ENCODE results near the gene FREM1. TPM values are rescaled to one million over a fixed set of nuclear protein-coding genes. Genes with fewer than 3 reads are reported as not detected.

The FREM1 gene
- total and polyA plus RNA-seq, 2 of the 13 experiments (the other 11 are each of a cell fraction or from before 2014, with no cell fraction given), result 64.3 to 202 TPM

DNA sequence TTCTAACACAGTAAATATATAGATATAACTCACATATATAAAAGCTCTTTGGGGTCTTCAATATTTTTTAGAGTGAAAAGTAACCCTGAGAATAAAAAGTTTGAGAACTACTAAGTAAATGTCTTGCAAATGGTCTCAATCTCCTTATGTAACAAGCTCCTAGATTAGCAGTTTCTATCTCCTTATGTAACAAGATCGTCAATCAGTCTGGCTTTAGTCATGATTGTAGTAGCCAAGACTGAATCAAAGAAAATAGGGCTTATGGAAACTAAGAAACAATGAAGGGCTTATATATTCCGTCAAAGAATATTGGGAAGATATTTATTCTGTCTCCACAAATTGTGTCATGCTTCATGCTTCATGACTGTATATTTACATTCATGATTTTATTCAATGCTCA, 22.4 kb upstream of the FREM1 start (continued):
- TF ChIP-seq, protein P1, sequence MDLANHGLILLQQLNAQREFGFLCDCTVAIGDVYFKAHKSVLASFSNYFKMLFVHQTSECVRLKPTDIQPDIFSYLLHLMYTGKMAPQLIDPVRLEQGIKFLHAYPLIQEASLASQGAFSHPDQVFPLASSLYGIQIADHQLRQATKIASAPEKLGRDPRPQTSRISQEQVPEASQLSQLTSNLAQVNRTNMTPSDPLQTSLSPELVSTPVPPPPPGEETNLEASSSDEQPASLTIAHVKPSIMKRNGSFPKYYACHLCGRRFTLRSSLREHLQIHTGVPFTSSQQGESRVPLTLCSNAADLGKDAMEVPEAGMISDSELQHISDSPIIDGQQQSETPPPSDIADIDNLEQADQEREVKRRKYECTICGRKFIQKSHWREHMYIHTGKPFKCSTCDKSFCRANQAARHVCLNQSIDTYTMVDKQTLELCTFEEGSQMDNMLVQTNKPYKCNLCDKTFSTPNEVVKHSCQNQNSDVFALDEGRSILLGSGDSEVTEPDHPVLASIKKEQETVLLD (CRISPR knock-in tag; IDR thresholded peaks at IDR 0.05; ENCODE audit: low read depth), result no peak
- TF ChIP-seq ATF5 (CRISPR knock-in tag; IDR thresholded peaks at IDR 0.05; ENCODE audit: low read depth), result no peak

- no peak overlapping the region for H2AFZ ChIP-seq (ENCODE audit: low read length)
- no peak overlapping the region for H3K9ac ChIP-seq (ENCODE audit: insufficient read depth, low read depth, low read length)
- H3K4me3 ChIP-seq (replicated peaks in 1 of 3; ENCODE audit: insufficient read depth in 1 of 3, low read depth in 2 of 3, low read length in 3 of 3), result no peak overlapping the region
- no peaks in the 10 kb centered on the region for H3K4me1 ChIP-seq (ENCODE audit: insufficient read depth, low read length)
- no peaks in the 10 kb centered on the region for H4K20me1 ChIP-seq (ENCODE audit: insufficient read depth, low read length)
- ChIA-PET CTCF (ENCODE audit: low intra/inter-chr PET ratio, low total read pairs) (no interaction called here), POLR2A (no interaction called here)
- no peak for FAIRE-seq
- intact Hi-C loops (cut with micrococcal nuclease; ENCODE audit: unreplicated experiment), result no loop called here
- no peak overlapping the region for H3K27ac ChIP-seq (ENCODE audit: extremely low read length, insufficient read depth, low read length)
- no peaks in the 10 kb centered on the region for H3K9me3 ChIP-seq (ENCODE audit: low read length)
- TF ChIP-seq ZNF33B (CRISPR knock-in tag; IDR thresholded peaks at IDR 0.05) (no peak), MIXL1 (CRISPR knock-in tag; IDR thresholded peaks at IDR 0.05) (no peak), SKIL (CRISPR knock-in tag; IDR thresholded peaks at IDR 0.05; ENCODE audit: borderline replicate concordance) (no peak), TAF1 (CRISPR knock-in tag; IDR thresholded peaks at IDR 0.05) (no peak), MATR3 (CRISPR knock-in tag; IDR thresholded peaks at IDR 0.05) (no peak)
- TF ChIP-seq, protein P2, sequence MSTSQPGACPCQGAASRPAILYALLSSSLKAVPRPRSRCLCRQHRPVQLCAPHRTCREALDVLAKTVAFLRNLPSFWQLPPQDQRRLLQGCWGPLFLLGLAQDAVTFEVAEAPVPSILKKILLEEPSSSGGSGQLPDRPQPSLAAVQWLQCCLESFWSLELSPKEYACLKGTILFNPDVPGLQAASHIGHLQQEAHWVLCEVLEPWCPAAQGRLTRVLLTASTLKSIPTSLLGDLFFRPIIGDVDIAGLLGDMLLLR (CRISPR knock-in tag; IDR thresholded peaks at IDR 0.05), result no peak
- BruUV-seq (replicated peaks), result no TSS peak
- no peaks in the 10 kb centered on the region for H3K79me2 ChIP-seq (ENCODE audit: insufficient read depth, low read length)
- no peaks in the 10 kb centered on the region for H3K27me3 ChIP-seq (ENCODE audit: control insufficient read depth in 1 of 2, insufficient read depth in 2 of 2, low read length in 2 of 2)
- H3K36me3 ChIP-seq (replicated peaks in 1 of 2; ENCODE audit: control insufficient read depth in 1 of 2, insufficient read depth in 2 of 2, low read length in 2 of 2), result no peaks in the 10 kb centered on the region
- no peak for ATAC-seq
- no peak overlapping the region for H3K4me2 ChIP-seq (ENCODE audit: low read depth, low read length)
- DNase-seq (ENCODE audit: low spot score), result no peak
- in situ Hi-C loops (cut with HindIII; ENCODE audit: extremely low pct_ligation_motif_present, low pct_unique_long_range_greater_than_20kb), result no loop called here
Measured at GRCh38 chr9:14932231-14932630, 22.0 kb upstream of the FREM1 start.
